Mesenchymal stem cell (in vitro differentiated cells and primary cell): ENCODE data around the gene GRID2.

Experiments
- DNase-seq: peaks from one replicate; pipeline ENCODE4 v3.0.0-alpha.2; 2013
- H2AFZ ChIP-seq: one replicate; pipeline ENCODE4 v1.6.1; 2013; ENCODE audit warnings: low read depth, mild to moderate bottlenecking, control low read depth, inconsistent platforms, low read length, moderate library complexity
- H2AK5ac ChIP-seq: 2 replicates; pipeline ENCODE4 v1.6.1; 2013; ENCODE audit warnings: low read length, moderate library complexity, mild to moderate bottlenecking, inconsistent platforms; ENCODE audit not compliant: severe bottlenecking
- H2BK120ac ChIP-seq: one replicate; pipeline ENCODE4 v1.6.1; 2013; ENCODE audit warnings: low read depth, mild to moderate bottlenecking, inconsistent platforms, low read length, moderate library complexity
- H2BK12ac ChIP-seq, 2 experiments: one replicate each; pipeline ENCODE4 v1.6.1; 2013; ENCODE audit warnings: inconsistent platforms in 2 of 2, low read length in 2 of 2, mild to moderate bottlenecking in 2 of 2, moderate library complexity in 2 of 2, control low read depth in 1 of 2
- H2BK15ac ChIP-seq: one replicate; pipeline ENCODE4 v1.6.1; 2013; ENCODE audit warnings: mild to moderate bottlenecking, low read depth, inconsistent platforms; ENCODE audit not compliant: poor library complexity, severe bottlenecking
- H2BK5ac ChIP-seq: 2 replicates; pipeline ENCODE4 v1.6.1; 2013; ENCODE audit warnings: low read depth, mild to moderate bottlenecking, low read length, control low read depth, inconsistent platforms; ENCODE audit not compliant: poor library complexity, severe bottlenecking
- H3K14ac ChIP-seq, 2 experiments: one replicate each; pipeline ENCODE4 v1.6.1; 2013; ENCODE audit warnings: inconsistent platforms in 2 of 2, low read length in 2 of 2, control low read depth in 1 of 2, mild to moderate bottlenecking in 1 of 2, moderate library complexity in 1 of 2
- H3K18ac ChIP-seq, 2 experiments: one replicate each; pipeline ENCODE4 v1.6.1; 2013; ENCODE audit warnings: inconsistent platforms in 2 of 2, low read length in 2 of 2, control low read depth in 1 of 2, low read depth in 1 of 2, mild to moderate bottlenecking in 1 of 2
- H3K23ac ChIP-seq, 2 experiments: one replicate each; pipeline ENCODE4 v1.6.1; 2013; ENCODE audit warnings: inconsistent platforms in 2 of 2, low read length in 2 of 2, mild to moderate bottlenecking in 2 of 2, moderate library complexity in 2 of 2, control low read depth in 1 of 2
- H3K27ac ChIP-seq: 2 replicates; pipeline ENCODE4 v1.5.1; 2013; ENCODE audit warnings: mild to moderate bottlenecking, moderate library complexity, low read length, control low read depth, inconsistent platforms; ENCODE audit not compliant: poor library complexity, severe bottlenecking
- H3K27me3 ChIP-seq, 2 experiments: 2 replicates each; pipeline versions ENCODE4 v1.6.1 to v1.7.0; 2013; ENCODE audit warnings: low read length in 2 of 2, mild to moderate bottlenecking in 2 of 2, moderate library complexity in 2 of 2, control low read depth in 1 of 2, inconsistent platforms in 1 of 2; ENCODE audit not compliant: control insufficient read depth in 1 of 2, insufficient read depth in 1 of 2
- H3K36me3 ChIP-seq, 2 experiments: 2 replicates each; pipeline versions ENCODE4 v1.6.1 to v1.7.0; 2013; ENCODE audit warnings: low read length in 2 of 2, control low read depth in 1 of 2, inconsistent platforms in 1 of 2, low read depth in 1 of 2, mild to moderate bottlenecking in 1 of 2; ENCODE audit not compliant: insufficient read depth in 2 of 2, control insufficient read depth in 1 of 2
- H3K4ac ChIP-seq, 2 experiments: one replicate each; pipeline ENCODE4 v1.6.1; 2013; ENCODE audit warnings: inconsistent platforms in 2 of 2, low read length in 2 of 2, mild to moderate bottlenecking in 2 of 2, moderate library complexity in 2 of 2, control low read depth in 1 of 2, low read depth in 1 of 2
- H3K4me1 ChIP-seq: 2 replicates; pipeline ENCODE4 v1.6.1; 2013; ENCODE audit warnings: low read depth, low read length, control low read depth; ENCODE audit not compliant: control insufficient read depth, insufficient read depth
- H3K4me2 ChIP-seq: 2 replicates; pipeline ENCODE4 v1.6.1; 2013; ENCODE audit warnings: low read length, mild to moderate bottlenecking, inconsistent platforms; ENCODE audit not compliant: poor library complexity, severe bottlenecking
- H3K4me3 ChIP-seq, 2 experiments: 2 replicates each; pipeline versions ENCODE4 v1.5.1 to v1.7.0; 2013; ENCODE audit warnings: low read length in 2 of 2, mild to moderate bottlenecking in 2 of 2, control low read depth in 1 of 2, low read depth in 1 of 2; ENCODE audit not compliant: insufficient read depth in 1 of 2
- H3K79me1 ChIP-seq: replicated peaks from 2 replicates; pipeline ENCODE4 v1.6.1; 2013; ENCODE audit warnings: mild to moderate bottlenecking, control low read depth, low read length, inconsistent platforms; ENCODE audit not compliant: poor library complexity, severe bottlenecking
- H3K9ac ChIP-seq: 2 replicates; pipeline ENCODE4 v1.7.0; 2013; ENCODE audit warnings: mild to moderate bottlenecking, low read length, moderate library complexity
- H3K9me3 ChIP-seq: 2 replicates; pipeline ENCODE4 v1.7.0; 2013; ENCODE audit warnings: mild to moderate bottlenecking, low read length; ENCODE audit not compliant: control insufficient read depth
- H4K8ac ChIP-seq: one replicate; pipeline ENCODE4 v1.6.1; 2013; ENCODE audit warnings: inconsistent platforms, mild to moderate bottlenecking, low read length, moderate library complexity
- H4K91ac ChIP-seq: one replicate; pipeline ENCODE4 v1.6.1; 2013; ENCODE audit warnings: mild to moderate bottlenecking, low read length, inconsistent platforms
- WGBS: methylation state at CpG from one replicate; pipeline ENCODE4 v1.1.7; 2013; ENCODE audit warnings: mixed read lengths; 5-methylcytosine and 5-hydroxymethylcytosine counted together

GRID2 gene

DNA sequence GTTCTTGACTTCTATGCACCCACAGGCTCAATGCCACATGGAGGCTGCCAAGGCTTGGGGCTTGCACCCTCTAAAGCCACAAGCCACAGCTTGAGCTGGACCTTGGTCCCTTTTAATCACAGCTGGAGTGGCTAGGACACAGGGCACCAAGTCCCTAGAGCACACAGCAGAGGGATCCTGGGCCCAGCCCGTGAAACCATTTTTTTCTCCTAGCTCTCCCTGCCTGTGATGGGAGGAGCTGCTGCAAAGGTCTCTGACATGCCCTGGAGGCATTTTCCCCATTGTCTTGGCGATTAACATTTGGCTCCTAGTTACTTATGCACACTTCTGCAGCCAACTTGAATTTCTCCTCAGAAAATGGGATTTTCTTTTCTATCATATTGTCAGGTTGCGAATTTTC is 410.9 kb downstream of the GRID2 start:
- WGBS: 69% methylated on average over 3 of the region's 3 CpGs

GRCh38 chr4:92733231-92733630 is 429.5 kb downstream of the GRID2 start:
- Histone ChIP-seq H2BK5ac (no peak overlapping the region), H3K79me1 (no peaks in the 10 kb centered on the region), H3K36me3 (no peaks in the 10 kb centered on the region), H2BK15ac (no peak overlapping the region), H3K27me3 (no peaks in the 10 kb centered on the region), H3K4ac (no peak overlapping the region), H3K18ac (no peak overlapping the region), H3K9me3 (no peaks in the 10 kb centered on the region), H2AFZ (no peak overlapping the region), H2BK12ac (no peak overlapping the region), H3K23ac (no peak overlapping the region), H3K4me3 (no peak overlapping the region), H4K8ac (no peak overlapping the region), H3K14ac (no peak overlapping the region), H2AK5ac (no peak overlapping the region), H3K4me2 (no peak overlapping the region), H3K4me1 (no peaks in the 10 kb centered on the region), H3K27ac (no peak overlapping the region), H3K9ac (no peak overlapping the region), H2BK120ac (no peak overlapping the region), H4K91ac (no peak overlapping the region)
- no peak for DNase-seq
- WGBS: 33% methylated on average over 1 of the region's 1 CpG

More for the DNA sequence above, 410.9 kb downstream of the GRID2 start:
- Histone ChIP-seq H2BK15ac (no peak overlapping the region), H3K18ac (no peak overlapping the region), H3K4me3 (no peak overlapping the region), H3K79me1 (no peaks in the 10 kb centered on the region), H2AFZ (no peak overlapping the region), H2BK120ac (no peak overlapping the region), H2BK12ac (no peak overlapping the region), H3K4ac (no peak overlapping the region), H2AK5ac (no peak overlapping the region), H4K91ac (no peak overlapping the region), H2BK5ac (no peak overlapping the region), H3K27ac (no peak overlapping the region), H3K9ac (no peak overlapping the region), H4K8ac (no peak overlapping the region), H3K4me1 (no peaks in the 10 kb centered on the region), H3K23ac (no peak overlapping the region), H3K9me3 (no peaks in the 10 kb centered on the region), H3K36me3 (no peaks in the 10 kb centered on the region), H3K14ac (no peak overlapping the region), H3K27me3 (no peaks in the 10 kb centered on the region), H3K4me2 (no peak overlapping the region)
- DNase-seq: no peak

GRCh38 chr4:92735025-92735665 is 431.4 kb downstream of the GRID2 start:
- Histone ChIP-seq H2BK12ac (no peak overlapping the region), H3K14ac (no peak overlapping the region), H2AK5ac (no peak overlapping the region), H3K27me3 (no peaks in the 10 kb centered on the region), H2AFZ (no peak overlapping the region), H3K4me3 (no peak overlapping the region), H3K4me1 (no peaks in the 10 kb centered on the region), H2BK15ac (no peak overlapping the region), H4K91ac (no peak overlapping the region), H4K8ac (no peak overlapping the region), H3K18ac (no peak overlapping the region), H3K4me2 (no peak overlapping the region), H3K9me3 (no peaks in the 10 kb centered on the region), H2BK5ac (no peak overlapping the region), H3K36me3 (no peaks in the 10 kb centered on the region), H3K23ac (no peak overlapping the region), H3K9ac (no peak overlapping the region), H3K4ac (no peak overlapping the region), H2BK120ac (no peak overlapping the region), H3K27ac (no peak overlapping the region), H3K79me1 (no peaks in the 10 kb centered on the region)
- no CpG with 5 or more reads among the region's 2 CpGs for WGBS
- DNase-seq: no peak

DNA sequence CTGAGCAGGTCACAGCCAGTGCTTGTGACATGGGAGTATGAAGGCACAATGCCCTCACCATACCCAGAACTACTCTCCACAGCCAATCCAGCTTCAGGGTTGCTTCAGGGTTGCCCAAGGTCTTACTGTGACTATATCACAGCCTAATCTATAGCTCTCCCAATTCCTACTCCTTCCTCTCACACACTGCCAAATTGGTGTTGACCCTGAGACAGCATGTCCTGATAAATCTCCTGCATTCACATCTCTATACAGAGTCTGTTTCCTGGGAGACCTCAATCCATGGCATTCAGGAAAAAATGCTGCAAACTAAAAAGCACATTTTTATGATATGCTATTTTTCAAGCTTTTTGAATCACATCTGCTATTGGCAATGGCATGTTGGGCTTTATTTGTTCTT is 456.7 kb downstream of the GRID2 start:
- H2AFZ ChIP-seq: no peak overlapping the region
- DNase-seq: no peak
- no peak overlapping the region for H2BK15ac ChIP-seq

More for the DNA sequence above, 456.7 kb downstream of the GRID2 start:
- Histone ChIP-seq H3K4me2 (peak overlapping the region; percentile 21), H4K8ac (no peak overlapping the region), H2BK5ac (no peak overlapping the region), H3K27me3 (no peaks in the 10 kb centered on the region), H3K36me3 (no peaks in the 10 kb centered on the region), H3K79me1 (no peaks in the 10 kb centered on the region), H3K9me3 (no peaks in the 10 kb centered on the region), H3K14ac (no peak overlapping the region), H3K18ac (no peak overlapping the region), H3K4me3 (no peak overlapping the region), H3K27ac (no peak overlapping the region), H3K4me1 (peaks cover 2% of the 10 kb centered on the region), H2BK120ac (no peak overlapping the region), H3K4ac (no peak overlapping the region), H2BK12ac (no peak overlapping the region), H4K91ac (no peak overlapping the region), H2AK5ac (peak overlapping the region; percentile 17), H3K9ac (no peak overlapping the region), H3K23ac (no peak overlapping the region)
